Gastroesophageal sphincter (tissue), 3 donors: ENCODE data around the gene LRRC8C.

Source experiments
- EP300 ChIP-seq: sonication (generic); formaldehyde crosslinking; IDR thresholded peaks from one replicate; pipeline ENCODE4 v1.6.1; 2017; ENCODE audit warnings: antibody characterized with exemption, mild to moderate bottlenecking
- POLR2AphosphoS5 ChIP-seq: sonication (generic); formaldehyde crosslinking; IDR thresholded peaks from one replicate; pipeline ENCODE4 v1.6.1; 2017; ENCODE audit warnings: antibody characterized with exemption
- TF ChIP-seq, protein P1 (sequence below), 4 experiments: fragments of 200-600 bp in 2 of 4; fragments of 450-650 bp in 2 of 4; sonication (generic) in 1 of 4; IDR thresholded peaks; one replicate each; pipeline ENCODE4 v1.5.1; 2017 to 2019; ENCODE audit warnings: antibody characterized with exemption in 4 of 4, mild to moderate bottlenecking in 2 of 4, moderate library complexity in 2 of 4

DNA sequence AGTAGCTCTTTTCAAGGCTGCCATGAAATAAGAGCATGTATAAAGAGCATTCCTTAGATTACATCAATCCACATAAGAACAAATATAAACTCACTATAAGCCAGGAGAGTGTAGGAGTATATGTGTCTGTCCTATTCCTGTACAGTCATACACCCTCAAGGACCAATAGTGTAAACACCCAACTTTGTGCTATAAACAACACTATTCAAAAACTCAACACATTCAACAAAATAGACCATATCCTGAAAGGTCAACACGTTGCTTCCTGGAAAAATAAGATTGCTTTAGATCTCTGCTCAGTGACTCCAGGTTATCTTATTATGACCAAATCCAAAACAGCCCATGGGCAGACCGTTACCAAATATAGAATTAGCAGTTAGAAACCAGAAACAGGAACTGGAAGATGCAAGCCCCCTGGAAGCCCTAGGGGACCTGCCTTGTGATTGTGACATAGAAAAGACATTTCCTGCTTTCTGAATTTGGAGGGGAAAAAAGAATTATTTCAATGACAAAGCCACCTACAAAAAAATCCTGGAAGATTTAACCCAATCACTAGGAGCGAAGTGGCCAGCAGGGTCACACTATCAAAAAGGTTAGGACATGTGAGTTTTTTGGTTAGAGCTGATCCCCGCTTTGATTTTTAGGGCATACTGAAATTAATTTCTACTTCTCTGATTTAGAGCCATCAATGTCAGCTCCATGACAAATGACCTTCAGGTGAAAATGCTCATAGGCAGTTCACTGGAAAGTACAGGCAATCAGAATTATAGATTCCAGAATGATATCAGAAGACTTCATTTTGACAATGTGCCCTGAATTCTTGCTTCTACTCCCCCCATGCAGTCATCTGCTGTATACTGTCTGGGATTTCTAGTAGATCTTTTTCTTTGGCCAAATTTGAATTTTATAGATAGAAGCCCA lies 59.9 kb downstream of the LRRC8C start:
- TF ChIP-seq EP300 (no peak), POLR2AphosphoS5 (no peak)
- TF ChIP-seq, protein P1, sequence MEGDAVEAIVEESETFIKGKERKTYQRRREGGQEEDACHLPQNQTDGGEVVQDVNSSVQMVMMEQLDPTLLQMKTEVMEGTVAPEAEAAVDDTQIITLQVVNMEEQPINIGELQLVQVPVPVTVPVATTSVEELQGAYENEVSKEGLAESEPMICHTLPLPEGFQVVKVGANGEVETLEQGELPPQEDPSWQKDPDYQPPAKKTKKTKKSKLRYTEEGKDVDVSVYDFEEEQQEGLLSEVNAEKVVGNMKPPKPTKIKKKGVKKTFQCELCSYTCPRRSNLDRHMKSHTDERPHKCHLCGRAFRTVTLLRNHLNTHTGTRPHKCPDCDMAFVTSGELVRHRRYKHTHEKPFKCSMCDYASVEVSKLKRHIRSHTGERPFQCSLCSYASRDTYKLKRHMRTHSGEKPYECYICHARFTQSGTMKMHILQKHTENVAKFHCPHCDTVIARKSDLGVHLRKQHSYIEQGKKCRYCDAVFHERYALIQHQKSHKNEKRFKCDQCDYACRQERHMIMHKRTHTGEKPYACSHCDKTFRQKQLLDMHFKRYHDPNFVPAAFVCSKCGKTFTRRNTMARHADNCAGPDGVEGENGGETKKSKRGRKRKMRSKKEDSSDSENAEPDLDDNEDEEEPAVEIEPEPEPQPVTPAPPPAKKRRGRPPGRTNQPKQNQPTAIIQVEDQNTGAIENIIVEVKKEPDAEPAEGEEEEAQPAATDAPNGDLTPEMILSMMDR (IDR thresholded peaks at IDR 0.05) = no peak
